B cell (primary cell): ENCODE data around the gene COX7A1. TPM values are rescaled to one million over a fixed set of nuclear protein-coding genes. Genes with fewer than 3 reads are reported as not detected.

ENCODE experiments used
- ATAC-seq: fragments of 200-7000 bp; cut with Tn5 transposase; one replicate; pipeline ENCODE4 v1.10.0; 2021; ENCODE audit warnings: low read depth, mild to moderate bottlenecking, moderate number of reproducible peaks, moderate library complexity
- CTCF ChIA-PET: fragments of 350-600 bp; sonication (Branson Sonifier 250); formaldehyde crosslinking; loops from one replicate; lab custom pipeline; 2021; ENCODE audit warnings: antibody characterized with exemption, inconsistent platforms; lab: Charles Lee
- POLR2A ChIA-PET: fragments of 350-600 bp; sonication (Branson Sonifier 250); formaldehyde crosslinking; loops from one replicate; lab custom pipeline; 2021; ENCODE audit warnings: antibody characterized with exemption; lab: Charles Lee
- DNase-seq: peaks from one replicate; pipeline ENCODE4 v3.0.0; 2013
- H2AFZ ChIP-seq: 2 replicates; pipeline ENCODE4 v1.6.1; 2012; ENCODE audit warnings: mild to moderate bottlenecking, low read depth, low read length; ENCODE audit not compliant: insufficient read depth, poor library complexity, severe bottlenecking
- H3K27ac ChIP-seq, 2 donors: 1 replicate in 1 of 2; 2 replicates in 1 of 2; pipeline ENCODE4 v1.5.1; 2012 to 2013; ENCODE audit warnings: low read length in 2 of 2, mild to moderate bottlenecking in 2 of 2, moderate library complexity in 1 of 2
- H3K27me3 ChIP-seq, 4 experiments: fragments of 200-600 bp in 1 of 4; sonication (generic) in 1 of 4; replicated peaks in 1 of 4; 1 replicate in 2 of 4; 2 replicates in 2 of 4; pipeline versions ENCODE4 v1.6.1 to v1.7.0; 2013 to 2016; ENCODE audit warnings: low read length in 3 of 4, mild to moderate bottlenecking in 2 of 4, mixed read lengths in 1 of 4, moderate library complexity in 1 of 4; ENCODE audit not compliant: insufficient read depth in 4 of 4, control insufficient read depth in 3 of 4; ENCODE audit errors: control extremely low read depth in 1 of 4
- H3K36me3 ChIP-seq, 2 experiments: replicated peaks in 1 of 2; 1 replicate in 1 of 2; 2 replicates in 1 of 2; pipeline versions ENCODE4 v1.6.1 to v1.7.1; 2013; ENCODE audit warnings: low read length in 1 of 2; ENCODE audit not compliant: insufficient read depth in 2 of 2, control insufficient read depth in 1 of 2; ENCODE audit errors: control extremely low read depth in 1 of 2, extremely low read depth in 1 of 2
- H3K4me1 ChIP-seq, 2 donors: fragments of 200-600 bp in 1 of 2; sonication (generic) in 1 of 2; 1 replicate in 1 of 2; 2 replicates in 1 of 2; pipeline versions ENCODE4 v1.5.1 to v1.6.1; 2013 to 2017; ENCODE audit warnings: low read length in 2 of 2; ENCODE audit not compliant: control insufficient read depth in 2 of 2, insufficient read depth in 2 of 2
- H3K4me2 ChIP-seq: replicated peaks from 2 replicates; pipeline ENCODE3; 2012; ENCODE audit warnings: mild to moderate bottlenecking, low read depth, low read length; ENCODE audit not compliant: poor library complexity, severe bottlenecking
- H3K4me3 ChIP-seq, 5 experiments: fragments of 200-600 bp in 1 of 5; sonication (generic) in 1 of 5; 1 replicate in 3 of 5; 2 replicates in 2 of 5; pipeline versions ENCODE4 v1.5.1 to v1.7.0; 2011 to 2016; ENCODE audit warnings: low read length in 4 of 5, mild to moderate bottlenecking in 4 of 5, low read depth in 2 of 5, control low read depth in 1 of 5, moderate library complexity in 1 of 5; ENCODE audit not compliant: insufficient read depth in 1 of 5; ENCODE audit errors: control extremely low read depth in 1 of 5, extremely low read depth in 1 of 5
- H3K79me2 ChIP-seq: fragments of 200-600 bp; sonication (generic); one replicate; pipeline ENCODE4 v1.6.0; 2016; ENCODE audit warnings: low read length; ENCODE audit not compliant: control insufficient read depth, insufficient read depth
- H3K9ac ChIP-seq: fragments of 200-600 bp; sonication (generic); 2 replicates; pipeline ENCODE4 v1.6.1; 2017; ENCODE audit warnings: mild to moderate bottlenecking, low read length, moderate library complexity
- H3K9me3 ChIP-seq, 3 donors: one replicate each; pipeline versions ENCODE4 v1.6.1 to v1.7.1; 2013; ENCODE audit warnings: low read length in 2 of 3; ENCODE audit not compliant: control insufficient read depth in 2 of 3, insufficient read depth in 1 of 3; ENCODE audit errors: control extremely low read depth in 1 of 3
- H4K20me1 ChIP-seq: 2 replicates; pipeline ENCODE4 v1.6.0; 2012; ENCODE audit warnings: mild to moderate bottlenecking, low read length; ENCODE audit not compliant: insufficient read depth, control insufficient read depth, poor library complexity, severe bottlenecking
- H3K27ac Mint-ChIP-seq: one replicate; pipeline ENCODE4 v1.8.0; 2021; ENCODE audit warnings: mixed read lengths
- H3K27me3 Mint-ChIP-seq: one replicate; pipeline ENCODE4 v1.8.0; 2021; ENCODE audit warnings: mixed read lengths
- H3K4me1 Mint-ChIP-seq: one replicate; pipeline ENCODE4 v1.8.0; 2021; ENCODE audit warnings: mixed read lengths
- H3K4me3 Mint-ChIP-seq: one replicate; pipeline ENCODE4 v1.8.0; 2021; ENCODE audit warnings: mixed read lengths
- H3K9me3 Mint-ChIP-seq: one replicate; pipeline ENCODE4 v1.8.0; 2022; ENCODE audit warnings: mixed read lengths; ENCODE audit not compliant: insufficient read depth
- CTCF ChIP-seq: fragments of 200-600 bp; IDR thresholded peaks from one replicate; pipeline ENCODE4 v1.8.0; 2022; ENCODE audit warnings: antibody characterized with exemption, mild to moderate bottlenecking
- EZH2 ChIP-seq: IDR thresholded peaks from 2 replicates; pipeline ENCODE4 v1.6.1; 2012; ENCODE audit warnings: borderline replicate concordance, low read depth, mild to moderate bottlenecking, moderate library complexity, low read length; ENCODE audit not compliant: insufficient read depth, poor library complexity, severe bottlenecking
- WGBS: methylation state at CpG from one replicate; pipeline ENCODE4 v1.1.5; 2013; ENCODE audit warnings: missing lambda C conversion rate; ENCODE audit not compliant: insufficient coverage; 5-methylcytosine and 5-hydroxymethylcytosine counted together
- intact Hi-C: fragments of 100-400 bp; cut with micrococcal nuclease; formaldehyde crosslinking; loops from one replicate; pipeline ENCODE4 v1.10.0; 2022
- polyA plus RNA-seq: library from polyadenylated mRNA; depleted of rRNA; stranded (reverse); fragments of >200 nt; gene quantifications from 2 replicates; pipeline ENCODE4 v1.2.3, GENCODE V29; 2012
- total RNA-seq, 2 donors: library from RNA; stranded (reverse); fragments of 120-200 nt in 1 of 2; gene quantifications; 1 replicate in 1 of 2; 2 replicates in 1 of 2; pipeline versions ENCODE4 v1.2.3 to v1.2.4, GENCODE V29; 2013 to 2022

Gene COX7A1
- total and polyA plus RNA-seq, 2 donors (not counting 1 experiment from before 2014, with no cell fraction given): not detected

- Histone ChIP-seq H3K79me2 (peaks cover 26% of the 10 kb centered on the region), H3K4me2 (no peak overlapping the region), H3K4me1 (peaks cover 4 to 14% of the 10 kb centered on the region in 2 donors), H3K4me3 (no peak overlapping the region), H3K27ac (no peak overlapping the region), H3K36me3 (peaks cover 0 to 33% of the 10 kb centered on the region in 2 experiments), H3K9me3 (peaks cover 0 to 5% (median 0%) of the 10 kb centered on the region in 3 donors), H3K27me3 (no peaks in the 10 kb centered on the region), H2AFZ (no peak overlapping the region), H3K9ac (no peak overlapping the region), H4K20me1 (peaks cover 27% of the 10 kb centered on the region)
- Mint-ChIP-seq H3K27me3 (no peaks in the 10 kb centered on the region), H3K27ac (peak overlapping the region; percentile 20), H3K4me3 (peak overlapping the region; percentile 96), H3K4me1 (peaks cover 14% of the 10 kb centered on the region), H3K9me3 (no peaks in the 10 kb centered on the region)
- no peak for ATAC-seq
- WGBS: 94% methylated on average over 8 of the region's 14 CpGs
- TF ChIP-seq CTCF (no peak), EZH2 (no peak)
- POLR2A ChIA-PET: interaction anchor here (0.5 kb wide), 1 partner anchor 414 kb away, joined by 3 read pairs; no protein-coding TSS in a partner anchor
- DNase-seq: no peak
- intact Hi-C loops: no loop called here
- CTCF ChIA-PET: interaction anchor here (1.1 kb wide), 1 partner anchor 27 kb away, joined by 3 read pairs; no protein-coding TSS in a partner anchor
Observed at GRCh38 chr19:36142046-36142445, 10.2 kb downstream of the COX7A1 start.
